Measurements from ENCODE around the gene LIMCH1.

LIMCH1 gene

GRCh38 chr4:41624765-41625164 is 86.8 kb downstream of the LIMCH1 start:
- Histone ChIP-seq H3K36me3 (ENCODE audit: insufficient read depth, low read length) (no peaks in the 10 kb centered on the region), H3K79me2 (ENCODE audit: insufficient read depth, low read length) (no peaks in the 10 kb centered on the region), H3K27me3 (ENCODE audit: insufficient read depth, low read length, poor library complexity, severe bottlenecking) (no peaks in the 10 kb centered on the region), H3F3A (ENCODE audit: low read depth) (no peaks in the 10 kb centered on the region), H3K4me1 (ENCODE audit: insufficient read depth, low read length, poor library complexity, severe bottlenecking) (no peaks in the 10 kb centered on the region), H3K9me3 (ENCODE audit: insufficient read depth, low read depth, low read length) (no peaks in the 10 kb centered on the region), H3K9me2 (replicated peaks; ENCODE audit: low read depth, low read length) (0 out of 2 replicates have a peak, but pooled peaks cover 3% of the 10 kb centered on the region), H2AFZ (ENCODE audit: low read length) (no peak overlapping the region), H3K4me3 (ENCODE audit: low read length, poor library complexity, severe bottlenecking) (no peak overlapping the region), H3K9ac (ENCODE audit: low read depth, low read length, poor library complexity, severe bottlenecking) (no peak overlapping the region), H3K4me2 (ENCODE audit: low read depth, low read length, poor library complexity, severe bottlenecking) (no peak overlapping the region), H4K20me1 (ENCODE audit: insufficient read depth, low read length, poor library complexity, severe bottlenecking) (no peaks in the 10 kb centered on the region)
- TF ChIP-seq CTCF (conservative IDR thresholded peaks at IDR 0.05; ENCODE audit: low read length): no peak
- no peak for TF ChIP-seq EZH2phosphoT487 (IDR thresholded peaks at IDR 0.05; ENCODE audit: borderline replicate concordance)

GRCh38 chr4:41625531-41625930 is 87.6 kb downstream of the LIMCH1 start:
- Histone ChIP-seq H3K9me2 (replicated peaks; ENCODE audit: low read depth, low read length) (0 out of 2 replicates have a peak, but pooled peaks cover 3% of the 10 kb centered on the region), H3K9ac (ENCODE audit: low read depth, low read length, poor library complexity, severe bottlenecking) (no peak overlapping the region)
- TF ChIP-seq CTCF (conservative IDR thresholded peaks at IDR 0.05; ENCODE audit: low read length): no peak
- no peak for TF ChIP-seq EZH2phosphoT487 (IDR thresholded peaks at IDR 0.05; ENCODE audit: borderline replicate concordance)

GRCh38 chr4:41628936-41629335 is 91.0 kb downstream of the LIMCH1 start:
- H2AFZ ChIP-seq (ENCODE audit: low read length): no peak overlapping the region
- no peaks in the 10 kb centered on the region for H3K4me1 ChIP-seq (ENCODE audit: insufficient read depth, low read length, poor library complexity, severe bottlenecking)
- H3K4me3 ChIP-seq (ENCODE audit: low read length, poor library complexity, severe bottlenecking): no peak overlapping the region
- no peaks in the 10 kb centered on the region for H3K27me3 ChIP-seq (ENCODE audit: insufficient read depth, low read length, poor library complexity, severe bottlenecking)
- no peaks in the 10 kb centered on the region for H3F3A ChIP-seq (ENCODE audit: low read depth)
- H3K79me2 ChIP-seq (ENCODE audit: insufficient read depth, low read length): no peaks in the 10 kb centered on the region
- no peaks in the 10 kb centered on the region for H3K9me3 ChIP-seq (ENCODE audit: insufficient read depth, low read depth, low read length)
- no peaks in the 10 kb centered on the region for H4K20me1 ChIP-seq (ENCODE audit: insufficient read depth, low read length, poor library complexity, severe bottlenecking)
- TF ChIP-seq EZH2phosphoT487 (IDR thresholded peaks at IDR 0.05; ENCODE audit: borderline replicate concordance) (no peak), CTCF (conservative IDR thresholded peaks at IDR 0.05; ENCODE audit: low read length) (no peak)
- H3K9me2 ChIP-seq (replicated peaks; ENCODE audit: low read depth, low read length): 0 out of 2 replicates have a peak, but pooled peaks cover 3% of the 10 kb centered on the region
- no peak overlapping the region for H3K9ac ChIP-seq (ENCODE audit: low read depth, low read length, poor library complexity, severe bottlenecking)
- H3K4me2 ChIP-seq (ENCODE audit: low read depth, low read length, poor library complexity, severe bottlenecking): no peak overlapping the region
- no peaks in the 10 kb centered on the region for H3K36me3 ChIP-seq (ENCODE audit: insufficient read depth, low read length)

More at GRCh38 chr4:41625531-41625930, 87.6 kb downstream of the LIMCH1 start:
- Histone ChIP-seq H3K36me3 (ENCODE audit: insufficient read depth, low read length) (no peaks in the 10 kb centered on the region), H3F3A (ENCODE audit: low read depth) (no peaks in the 10 kb centered on the region), H3K4me2 (ENCODE audit: low read depth, low read length, poor library complexity, severe bottlenecking) (no peak overlapping the region), H3K27me3 (ENCODE audit: insufficient read depth, low read length, poor library complexity, severe bottlenecking) (no peaks in the 10 kb centered on the region), H3K4me3 (ENCODE audit: low read length, poor library complexity, severe bottlenecking) (no peak overlapping the region), H4K20me1 (ENCODE audit: insufficient read depth, low read length, poor library complexity, severe bottlenecking) (no peaks in the 10 kb centered on the region), H2AFZ (ENCODE audit: low read length) (no peak overlapping the region), H3K4me1 (ENCODE audit: insufficient read depth, low read length, poor library complexity, severe bottlenecking) (no peaks in the 10 kb centered on the region), H3K79me2 (ENCODE audit: insufficient read depth, low read length) (no peaks in the 10 kb centered on the region), H3K9me3 (ENCODE audit: insufficient read depth, low read depth, low read length) (no peaks in the 10 kb centered on the region)

Measured in Loucy (cell line).